ENCODE data around the gene LCNL1.

LCNL1 gene

GRCh38 chr9:137011907-137012675 is 29.3 kb downstream of the LCNL1 start:
- no peak for DNase-seq (ENCODE audit: low read depth)

- DNase-seq (ENCODE audit: low read depth): no peak
Observed at GRCh38 chr9:137012694-137013570, 30.1 kb downstream of the LCNL1 start.

- DNase-seq (ENCODE audit: low read depth): no peak
Observed at GRCh38 chr9:137013571-137013940, 30.8 kb downstream of the LCNL1 start.

- no peak for DNase-seq (ENCODE audit: low read depth)
Observed at GRCh38 chr9:137014166-137014565, 31.4 kb downstream of the LCNL1 start.

GRCh38 chr9:137014776-137015539 is 32.2 kb downstream of the LCNL1 start:
- no peak for DNase-seq (ENCODE audit: low read depth)

- no peak for DNase-seq (ENCODE audit: low read depth)
Observed at GRCh38 chr9:137015540-137015930, 32.7 kb downstream of the LCNL1 start.

- DNase-seq (ENCODE audit: low read depth): no peak
Observed at GRCh38 chr9:137015976-137016375, 33.2 kb downstream of the LCNL1 start.

- DNase-seq (ENCODE audit: low read depth): no peak
Observed at GRCh38 chr9:137016436-137016835, 33.6 kb downstream of the LCNL1 start.

GRCh38 chr9:137017071-137017470 is 34.3 kb downstream of the LCNL1 start:
- DNase-seq (ENCODE audit: low read depth): no peak

- no peak for DNase-seq (ENCODE audit: low read depth)
Observed at GRCh38 chr9:137017791-137018497, 35.2 kb downstream of the LCNL1 start.

GRCh38 chr9:137018761-137019559 is 36.2 kb downstream of the LCNL1 start:
- DNase-seq (ENCODE audit: low read depth): no peak

- no peak for DNase-seq (ENCODE audit: low read depth)
Observed at GRCh38 chr9:137019891-137020683, 37.3 kb downstream of the LCNL1 start.

GRCh38 chr9:137020771-137021567 is 38.2 kb downstream of the LCNL1 start:
- DNase-seq (ENCODE audit: low read depth): no peak

GRCh38 chr9:137021568-137021978 is 38.8 kb downstream of the LCNL1 start:
- DNase-seq (ENCODE audit: low read depth): no peak

GRCh38 chr9:137021979-137022661 is 39.3 kb downstream of the LCNL1 start:
- DNase-seq (ENCODE audit: low read depth): peak; percentile 40

- no peak for DNase-seq (ENCODE audit: low read depth)
Observed at GRCh38 chr9:137022662-137023008, 39.8 kb downstream of the LCNL1 start.

GRCh38 chr9:137023157-137023556 is 40.4 kb downstream of the LCNL1 start:
- DNase-seq (ENCODE audit: low read depth): no peak

GRCh38 chr9:137023583-137023991 is 40.8 kb downstream of the LCNL1 start:
- DNase-seq (ENCODE audit: low read depth): no peak

GRCh38 chr9:137025517-137025966 is 42.7 kb downstream of the LCNL1 start:
- DNase-seq (ENCODE audit: low read depth): no peak

Measured in stimulated activated CD8-positive, alpha-beta memory T cell treated with anti-CD3 and anti-CD28 coated beads, Interleukin-12 subunit alpha, Interleukin-12 subunit beta, amount 100 ng/mL, for 4 hours (primary cell).